Activated B cell treated with CpG ODN at 0.5 μM for 24 hours (primary cell): ENCODE results near the gene RNF222. TPM values are rescaled to one million over a fixed set of nuclear protein-coding genes. Genes with fewer than 3 reads are reported as not detected.

Experiments
- ATAC-seq: fragments of 200-7000 bp; cut with Tn5 transposase; one replicate; pipeline ENCODE4 v1.10.0; 2021; ENCODE audit warnings: low read depth, mild to moderate bottlenecking, moderate library complexity
- CTCF ChIA-PET: fragments of 350-600 bp; sonication (Branson Sonifier 250); formaldehyde crosslinking; loops from one replicate; lab custom pipeline; 2021; ENCODE audit warnings: antibody characterized with exemption; lab: Charles Lee
- POLR2A ChIA-PET: fragments of 350-600 bp; sonication (Branson Sonifier 250); formaldehyde crosslinking; loops from one replicate; lab custom pipeline; 2021; ENCODE audit warnings: antibody characterized with exemption; lab: Charles Lee
- DNase-seq: peaks from one replicate; pipeline ENCODE4 v3.0.0; 2022
- H3K27ac Mint-ChIP-seq: one replicate; pipeline ENCODE4 v1.8.0; 2020; ENCODE audit warnings: mixed read lengths
- H3K27me3 Mint-ChIP-seq: one replicate; pipeline ENCODE4 v1.8.0; 2021; ENCODE audit warnings: mixed read lengths
- H3K36me3 Mint-ChIP-seq: one replicate; pipeline ENCODE4 v1.8.0; 2021; ENCODE audit warnings: low read depth, mixed read lengths
- H3K4me1 Mint-ChIP-seq: one replicate; pipeline ENCODE4 v1.8.0; 2021; ENCODE audit warnings: mixed read lengths
- H3K4me3 Mint-ChIP-seq: one replicate; pipeline ENCODE4 v1.8.0; 2020; ENCODE audit warnings: mild to moderate bottlenecking, mixed read lengths
- H3K9me3 Mint-ChIP-seq: one replicate; pipeline ENCODE4 v1.8.0; 2020; ENCODE audit warnings: mixed read lengths
- intact Hi-C: fragments of 100-400 bp; cut with micrococcal nuclease; formaldehyde crosslinking; loops from one replicate; pipeline ENCODE4 v1.15.1; 2024
- total RNA-seq: library from RNA; stranded (reverse); gene quantifications from 2 replicates; pipeline ENCODE4 v1.2.3, GENCODE V29; 2022
- TF ChIP-seq, protein P1 (sequence below): fragments of 200-600 bp; IDR thresholded peaks from one replicate; pipeline ENCODE4 v1.8.0; 2022; ENCODE audit warnings: antibody characterized with exemption, mild to moderate bottlenecking

RNF222 gene
- total RNA-seq, 1 donor from 2014 or later = not detected

- DNase-seq (no peak), ATAC-seq (no peak)
- CTCF ChIA-PET = no interaction called here
- Mint-ChIP-seq H3K36me3 (peaks cover 1% of the 10 kb centered on the region), H3K27ac (no peak overlapping the region), H3K4me1 (no peaks in the 10 kb centered on the region), H3K27me3 (no peaks in the 10 kb centered on the region), H3K4me3 (no peak overlapping the region), H3K9me3 (no peaks in the 10 kb centered on the region)
- intact Hi-C loops = no loop called here
- TF ChIP-seq, protein P1, sequence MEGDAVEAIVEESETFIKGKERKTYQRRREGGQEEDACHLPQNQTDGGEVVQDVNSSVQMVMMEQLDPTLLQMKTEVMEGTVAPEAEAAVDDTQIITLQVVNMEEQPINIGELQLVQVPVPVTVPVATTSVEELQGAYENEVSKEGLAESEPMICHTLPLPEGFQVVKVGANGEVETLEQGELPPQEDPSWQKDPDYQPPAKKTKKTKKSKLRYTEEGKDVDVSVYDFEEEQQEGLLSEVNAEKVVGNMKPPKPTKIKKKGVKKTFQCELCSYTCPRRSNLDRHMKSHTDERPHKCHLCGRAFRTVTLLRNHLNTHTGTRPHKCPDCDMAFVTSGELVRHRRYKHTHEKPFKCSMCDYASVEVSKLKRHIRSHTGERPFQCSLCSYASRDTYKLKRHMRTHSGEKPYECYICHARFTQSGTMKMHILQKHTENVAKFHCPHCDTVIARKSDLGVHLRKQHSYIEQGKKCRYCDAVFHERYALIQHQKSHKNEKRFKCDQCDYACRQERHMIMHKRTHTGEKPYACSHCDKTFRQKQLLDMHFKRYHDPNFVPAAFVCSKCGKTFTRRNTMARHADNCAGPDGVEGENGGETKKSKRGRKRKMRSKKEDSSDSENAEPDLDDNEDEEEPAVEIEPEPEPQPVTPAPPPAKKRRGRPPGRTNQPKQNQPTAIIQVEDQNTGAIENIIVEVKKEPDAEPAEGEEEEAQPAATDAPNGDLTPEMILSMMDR = no peak
- POLR2A ChIA-PET = interaction anchor here (0.9 kb wide), 1 partner anchor 14 kb away, joined by 3 read pairs; the partner anchor contains the start of gene KRABD2
These were observed 34.8 kb downstream of the RNF222 start for GRCh38 chr17:8362651-8363332.

- H3K9me3 Mint-ChIP-seq = no peaks in the 10 kb centered on the region
- H3K4me1 Mint-ChIP-seq = no peaks in the 10 kb centered on the region
- no peak for ATAC-seq
- ChIA-PET POLR2A (interaction anchor here (0.7 kb wide), 1 partner anchor 654 kb away, joined by 3 read pairs; no protein-coding TSS in a partner anchor), CTCF (no interaction called here)
- no peak for DNase-seq
- no peak overlapping the region for H3K27ac Mint-ChIP-seq
- no peaks in the 10 kb centered on the region for H3K36me3 Mint-ChIP-seq
- intact Hi-C loops = no loop called here
- H3K4me3 Mint-ChIP-seq = no peak overlapping the region
- H3K27me3 Mint-ChIP-seq = no peaks in the 10 kb centered on the region
- TF ChIP-seq, protein P1 = no peak
These were observed 36.9 kb downstream of the RNF222 start for GRCh38 chr17:8360751-8361150.

GRCh38 chr17:8360260-8360659 lies 37.4 kb downstream of the RNF222 start:
- H3K27me3 Mint-ChIP-seq = no peaks in the 10 kb centered on the region
- POLR2A ChIA-PET = no interaction called here

DNA sequence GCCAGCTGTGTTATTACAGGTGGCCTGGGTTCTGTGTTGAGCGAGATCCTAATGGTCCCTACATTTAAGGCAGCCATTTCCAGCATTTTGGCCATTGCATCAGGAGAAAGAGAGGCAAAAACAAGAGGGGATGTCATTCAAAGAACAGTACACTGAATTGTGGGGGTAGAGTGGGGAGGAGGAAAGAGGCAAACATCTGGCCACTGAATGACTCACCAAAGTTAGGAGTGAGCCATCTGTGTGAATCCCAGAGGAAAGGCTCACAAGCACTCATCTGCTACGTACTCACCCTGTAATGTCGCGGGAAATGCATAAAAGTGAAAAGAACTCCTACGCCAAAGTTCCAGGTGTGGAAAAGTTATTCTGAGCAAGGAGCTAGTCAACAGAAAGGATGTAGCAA lies 37.9 kb downstream of the RNF222 start:
- Mint-ChIP-seq H3K9me3 (no peaks in the 10 kb centered on the region), H3K4me3 (no peak overlapping the region), H3K36me3 (no peaks in the 10 kb centered on the region), H3K27ac (no peak overlapping the region), H3K27me3 (no peaks in the 10 kb centered on the region), H3K4me1 (no peaks in the 10 kb centered on the region)
- no peak for DNase-seq
- TF ChIP-seq, protein P1 = no peak
- intact Hi-C loops = no loop called here
- no peak for ATAC-seq
- ChIA-PET POLR2A (interaction anchor here (0.6 kb wide), 1 partner anchor 33 kb away, joined by 6 read pairs; no protein-coding TSS in a partner anchor), CTCF (no interaction called here)

More at GRCh38 chr17:8360260-8360659, 37.4 kb downstream of the RNF222 start:
- Mint-ChIP-seq H3K27ac (no peak overlapping the region), H3K36me3 (no peaks in the 10 kb centered on the region), H3K9me3 (no peaks in the 10 kb centered on the region), H3K4me1 (no peaks in the 10 kb centered on the region), H3K4me3 (no peak overlapping the region)
- intact Hi-C loops = no loop called here
- DNase-seq = no peak
- CTCF ChIA-PET = no interaction called here
- ATAC-seq = no peak
- TF ChIP-seq, protein P1 = no peak

DNA sequence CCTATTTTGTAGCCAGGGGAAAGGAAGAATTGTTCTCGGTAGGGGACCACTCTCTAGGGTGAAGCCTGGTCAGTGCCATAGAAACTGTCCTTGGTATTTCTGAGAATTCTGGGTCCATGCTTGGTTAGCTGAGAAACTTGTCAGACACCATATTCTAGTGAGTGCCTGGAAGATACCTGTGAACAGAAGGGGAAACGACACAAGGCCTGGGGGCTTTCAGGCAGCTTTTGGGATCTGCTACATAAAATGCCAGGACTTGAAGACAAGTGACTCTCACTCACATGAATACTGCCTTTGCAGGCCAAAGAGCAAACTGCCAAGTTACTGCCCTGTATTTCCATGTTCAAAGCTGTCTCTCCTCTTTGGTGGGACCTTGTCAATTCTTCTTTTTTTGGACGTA lies 39.7 kb downstream of the RNF222 start:
- intact Hi-C loops = no loop called here
- no peaks in the 10 kb centered on the region for H3K27me3 Mint-ChIP-seq
- ChIA-PET POLR2A (no interaction called here), CTCF (no interaction called here)
- H3K27ac Mint-ChIP-seq = no peak overlapping the region
- H3K9me3 Mint-ChIP-seq = no peaks in the 10 kb centered on the region
- ATAC-seq (no peak), DNase-seq (no peak)
- no peaks in the 10 kb centered on the region for H3K4me1 Mint-ChIP-seq
- no peak overlapping the region for H3K4me3 Mint-ChIP-seq
- H3K36me3 Mint-ChIP-seq = no peaks in the 10 kb centered on the region
- TF ChIP-seq, protein P1 = no peak
